ENCODE data around the gene E4F1. TPM values are rescaled to one million over a fixed set of nuclear protein-coding genes. Genes with fewer than 3 reads are reported as not detected.

Gene E4F1
- total and polyA plus RNA-seq, 3 donors from 2014 or later: 20.0 to 69.4 (median 57.4) TPM

DNA sequence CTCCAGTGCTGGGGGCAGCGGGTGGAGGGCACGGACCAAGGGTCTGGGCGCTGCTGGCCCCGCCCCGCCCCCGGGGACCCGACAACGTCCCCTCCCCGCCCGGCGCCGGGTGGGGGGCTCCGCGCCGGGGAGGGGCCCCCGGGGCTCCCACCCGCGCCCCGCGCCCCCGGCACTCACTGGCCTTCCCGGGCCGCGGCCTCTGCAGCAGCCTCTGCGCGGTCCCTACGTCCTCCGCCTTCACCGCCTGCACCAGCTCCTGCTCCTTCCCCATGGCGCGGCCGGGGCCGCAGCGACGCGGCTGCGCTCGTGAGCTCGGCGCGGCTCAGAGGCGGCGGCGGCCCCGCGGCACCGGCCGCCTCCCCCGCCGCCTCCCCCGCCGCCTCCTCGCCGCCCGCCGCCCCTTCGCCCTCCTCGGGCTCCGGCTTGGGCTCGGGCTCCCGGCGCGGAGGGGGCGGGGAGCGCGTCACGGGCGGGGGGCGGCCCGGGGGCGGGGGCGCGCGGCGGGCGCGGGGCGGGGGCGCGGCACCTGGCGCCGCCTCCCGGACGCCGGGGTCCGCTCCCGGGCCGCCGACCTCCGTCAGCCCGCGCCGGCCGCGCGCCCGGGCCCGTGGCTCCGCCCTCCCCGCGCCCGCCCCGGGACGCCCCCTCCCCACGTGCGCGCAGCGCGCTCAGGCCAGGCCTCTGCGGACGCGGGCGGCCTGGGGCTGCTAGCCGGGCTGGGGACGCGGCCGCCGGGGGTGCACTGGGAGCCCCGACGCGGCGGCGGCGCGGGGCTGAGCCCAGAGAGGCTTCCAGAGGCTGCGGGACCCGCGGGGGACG, 27.0 kb upstream of the E4F1 start, which contains the start of gene CASKIN1:
Gene CASKIN1 (minus strand): TSS at position 444 of the 819 bp plus-strand sequence. CDS start 173 bp downstream, at position 271.
- Histone ChIP-seq H3K4me1 (peaks cover 9% of the 10 kb centered on the region), H3K9me3 (no peaks in the 10 kb centered on the region), H3K4me3 (peak within 1 kb of the TSS; percentile 26), H3K27ac (no peak within 1 kb of the TSS), H3K27me3 (no peaks in the 10 kb centered on the region), H3K36me3 (ENCODE audit: low read depth, missing control alignments) (no peaks in the 10 kb centered on the region)
- DNase-seq: no peak
- intact Hi-C loops (cut with DNase I; ENCODE audit: low total_unique reads): no loop called here
- TF ChIP-seq, protein P1, sequence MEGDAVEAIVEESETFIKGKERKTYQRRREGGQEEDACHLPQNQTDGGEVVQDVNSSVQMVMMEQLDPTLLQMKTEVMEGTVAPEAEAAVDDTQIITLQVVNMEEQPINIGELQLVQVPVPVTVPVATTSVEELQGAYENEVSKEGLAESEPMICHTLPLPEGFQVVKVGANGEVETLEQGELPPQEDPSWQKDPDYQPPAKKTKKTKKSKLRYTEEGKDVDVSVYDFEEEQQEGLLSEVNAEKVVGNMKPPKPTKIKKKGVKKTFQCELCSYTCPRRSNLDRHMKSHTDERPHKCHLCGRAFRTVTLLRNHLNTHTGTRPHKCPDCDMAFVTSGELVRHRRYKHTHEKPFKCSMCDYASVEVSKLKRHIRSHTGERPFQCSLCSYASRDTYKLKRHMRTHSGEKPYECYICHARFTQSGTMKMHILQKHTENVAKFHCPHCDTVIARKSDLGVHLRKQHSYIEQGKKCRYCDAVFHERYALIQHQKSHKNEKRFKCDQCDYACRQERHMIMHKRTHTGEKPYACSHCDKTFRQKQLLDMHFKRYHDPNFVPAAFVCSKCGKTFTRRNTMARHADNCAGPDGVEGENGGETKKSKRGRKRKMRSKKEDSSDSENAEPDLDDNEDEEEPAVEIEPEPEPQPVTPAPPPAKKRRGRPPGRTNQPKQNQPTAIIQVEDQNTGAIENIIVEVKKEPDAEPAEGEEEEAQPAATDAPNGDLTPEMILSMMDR (IDR thresholded peaks at IDR 0.05): no peak
- TF ChIP-seq POLR2A (IDR thresholded peaks at IDR 0.05): no peak
- 1% methylated on average over 68 of the region's 129 CpGs; no CpG with 5 or more reads in 1 of the 2 donors for WGBS, 2 donors

DNA sequence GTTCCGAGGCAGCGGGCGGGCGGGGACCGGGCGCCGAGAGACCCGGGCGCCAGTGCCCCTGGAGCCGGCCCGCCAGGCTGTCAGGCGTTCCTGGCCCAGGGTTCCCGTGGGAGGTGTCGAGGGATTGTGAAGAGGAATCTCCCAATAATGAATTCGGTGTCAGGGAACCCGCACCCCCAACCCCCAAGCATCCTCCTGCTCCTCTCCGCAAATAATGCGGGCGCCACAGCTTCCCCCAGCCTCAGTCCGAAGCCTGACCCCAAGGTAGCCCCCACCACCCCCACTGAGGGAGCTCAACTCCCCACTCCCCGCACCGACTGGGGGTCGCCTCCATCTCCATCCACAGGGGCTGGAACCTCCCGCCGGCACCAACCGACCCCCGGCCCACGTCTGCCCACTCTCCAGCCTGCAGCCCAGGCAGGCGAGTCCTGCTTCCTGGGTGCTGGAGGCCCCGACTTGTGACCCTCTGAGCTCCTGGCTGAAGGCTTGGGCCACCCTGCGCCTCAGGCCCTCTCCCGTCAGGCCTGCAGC, 26.3 kb upstream of the E4F1 start:
- H3K27me3 ChIP-seq: no peaks in the 10 kb centered on the region
- intact Hi-C loops (cut with DNase I; ENCODE audit: low total_unique reads): no loop called here
- H3K4me1 ChIP-seq: peaks cover 9% of the 10 kb centered on the region
- peak overlapping the region in 1 of 2 donors; percentile 13 for H3K4me3 ChIP-seq
- H3K27ac ChIP-seq: no peak overlapping the region
- no peak for DNase-seq
- no peaks in the 10 kb centered on the region for H3K9me3 ChIP-seq
- H3K36me3 ChIP-seq (ENCODE audit: low read depth, missing control alignments): no peaks in the 10 kb centered on the region
- 25 to 31% methylated on average over 12 to 31 of the region's 32 CpGs for WGBS, 2 donors
- TF ChIP-seq, protein P1 (IDR thresholded peaks at IDR 0.05): no peak
- TF ChIP-seq POLR2A (IDR thresholded peaks at IDR 0.05): no peak

DNA sequence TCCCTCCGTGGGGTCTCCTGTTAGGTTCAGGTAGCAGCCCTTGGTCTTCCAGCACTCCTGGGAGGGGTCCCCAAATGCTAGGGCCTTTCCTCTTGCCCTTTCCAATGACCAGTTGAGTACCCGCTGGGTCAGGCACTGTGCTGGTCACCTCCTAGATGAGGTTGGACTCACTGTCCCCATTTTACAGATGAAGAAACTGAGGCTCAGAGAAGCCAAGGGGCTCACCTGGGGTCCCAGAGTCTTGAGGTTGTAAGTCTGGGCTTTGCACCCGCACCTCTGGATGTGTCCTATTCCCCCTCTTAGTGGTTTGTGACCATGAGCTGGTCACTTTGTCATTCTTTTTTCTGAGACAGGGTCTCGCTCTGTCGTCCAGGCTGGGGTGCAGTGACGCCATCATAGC, 25.6 kb upstream of the E4F1 start:
- no peak for DNase-seq
- Histone ChIP-seq H3K36me3 (ENCODE audit: low read depth, missing control alignments) (no peaks in the 10 kb centered on the region), H3K4me3 (no peak overlapping the region), H3K27me3 (no peaks in the 10 kb centered on the region), H3K27ac (no peak overlapping the region), H3K4me1 (peaks cover 9% of the 10 kb centered on the region), H3K9me3 (no peaks in the 10 kb centered on the region)
- WGBS, 2 donors: 67 to 78% methylated on average over 5 to 6 of the region's 6 CpGs
- no peak for TF ChIP-seq POLR2A (IDR thresholded peaks at IDR 0.05)
- TF ChIP-seq, protein P1 (IDR thresholded peaks at IDR 0.05): no peak
- intact Hi-C loops (cut with DNase I; ENCODE audit: low total_unique reads): no loop called here

DNA sequence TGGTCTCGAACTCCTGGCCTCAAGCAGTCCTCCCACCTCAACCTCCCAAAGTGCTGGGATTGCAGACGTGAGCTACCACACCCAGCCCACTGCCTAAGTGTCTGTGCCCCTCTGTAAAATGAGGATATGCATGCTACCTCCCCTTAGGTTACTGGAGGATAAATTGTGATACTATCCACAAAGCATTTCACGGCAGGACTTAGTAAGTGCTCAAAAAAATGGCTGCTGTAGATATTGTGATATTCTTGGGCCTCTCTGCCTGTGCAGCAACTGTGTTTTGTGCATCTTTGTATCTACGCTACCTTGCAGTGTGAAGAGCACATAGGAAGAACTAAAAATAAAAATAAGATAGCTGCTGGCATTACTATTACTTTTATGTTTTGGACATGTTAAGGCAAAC, 25.1 kb upstream of the E4F1 start:
- Histone ChIP-seq H3K27me3 (no peaks in the 10 kb centered on the region), H3K36me3 (ENCODE audit: low read depth, missing control alignments) (no peaks in the 10 kb centered on the region), H3K27ac (no peak overlapping the region), H3K4me3 (no peak overlapping the region), H3K9me3 (no peaks in the 10 kb centered on the region), H3K4me1 (peaks cover 9% of the 10 kb centered on the region)
- TF ChIP-seq, protein P1 (IDR thresholded peaks at IDR 0.05): no peak
- TF ChIP-seq POLR2A (IDR thresholded peaks at IDR 0.05): no peak
- intact Hi-C loops (cut with DNase I; ENCODE audit: low total_unique reads): no loop called here
- no peak for DNase-seq
- 64 to 78% methylated on average over 4 of the region's 4 CpGs for WGBS, 2 donors

All from testis (tissue), 3 donors.